ENCODE data around the gene STOM.

Gene STOM

DNA sequence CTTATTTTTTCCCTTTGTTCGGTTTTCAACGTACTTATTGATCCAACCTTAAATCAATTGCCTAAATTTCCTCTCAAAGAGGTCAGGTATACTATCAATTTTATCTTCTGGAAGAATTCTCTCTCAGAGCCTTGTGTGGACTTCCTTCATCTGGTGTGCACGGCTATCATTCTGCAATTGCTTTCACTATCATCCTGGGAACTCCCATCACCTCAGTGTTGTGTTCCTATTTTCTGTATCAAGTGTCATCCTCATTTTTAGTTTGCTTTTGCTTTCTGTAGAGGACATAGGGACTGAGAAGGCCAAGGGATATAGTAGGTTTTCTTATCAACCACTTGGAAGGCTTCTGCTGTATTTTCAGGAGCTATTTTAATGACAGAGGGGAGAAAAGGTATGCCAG is 11.3 kb downstream of the STOM start:
- H3K4me3 ChIP-seq (ENCODE audit: low read depth, low read length), result no peak overlapping the region
- TF ChIP-seq, protein P1, sequence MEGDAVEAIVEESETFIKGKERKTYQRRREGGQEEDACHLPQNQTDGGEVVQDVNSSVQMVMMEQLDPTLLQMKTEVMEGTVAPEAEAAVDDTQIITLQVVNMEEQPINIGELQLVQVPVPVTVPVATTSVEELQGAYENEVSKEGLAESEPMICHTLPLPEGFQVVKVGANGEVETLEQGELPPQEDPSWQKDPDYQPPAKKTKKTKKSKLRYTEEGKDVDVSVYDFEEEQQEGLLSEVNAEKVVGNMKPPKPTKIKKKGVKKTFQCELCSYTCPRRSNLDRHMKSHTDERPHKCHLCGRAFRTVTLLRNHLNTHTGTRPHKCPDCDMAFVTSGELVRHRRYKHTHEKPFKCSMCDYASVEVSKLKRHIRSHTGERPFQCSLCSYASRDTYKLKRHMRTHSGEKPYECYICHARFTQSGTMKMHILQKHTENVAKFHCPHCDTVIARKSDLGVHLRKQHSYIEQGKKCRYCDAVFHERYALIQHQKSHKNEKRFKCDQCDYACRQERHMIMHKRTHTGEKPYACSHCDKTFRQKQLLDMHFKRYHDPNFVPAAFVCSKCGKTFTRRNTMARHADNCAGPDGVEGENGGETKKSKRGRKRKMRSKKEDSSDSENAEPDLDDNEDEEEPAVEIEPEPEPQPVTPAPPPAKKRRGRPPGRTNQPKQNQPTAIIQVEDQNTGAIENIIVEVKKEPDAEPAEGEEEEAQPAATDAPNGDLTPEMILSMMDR (IDR thresholded peaks at IDR 0.05; ENCODE audit: borderline replicate concordance, insufficient read depth, low read depth, low read length), result no peak

DNA sequence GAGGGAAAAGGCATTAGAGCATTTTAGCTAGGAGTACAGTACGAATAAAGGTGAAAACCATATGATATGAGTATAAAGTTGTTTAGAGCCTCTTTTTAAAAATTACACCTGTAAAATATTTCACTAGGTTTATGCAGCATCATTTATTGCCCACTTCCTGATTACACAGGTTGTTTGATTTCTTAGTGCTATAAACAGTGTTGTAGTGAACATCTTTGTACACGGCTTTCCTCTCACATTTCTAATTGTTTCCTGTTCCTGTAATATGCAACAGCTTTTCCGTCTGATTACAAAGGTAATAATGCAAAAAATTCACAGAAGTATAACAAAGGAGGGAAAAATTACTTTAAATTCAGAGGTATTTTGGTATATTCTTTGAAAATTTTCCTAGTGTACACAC is 13.0 kb downstream of the STOM start:
- TF ChIP-seq, protein P1 (IDR thresholded peaks at IDR 0.05; ENCODE audit: borderline replicate concordance, insufficient read depth, low read depth, low read length), result no peak

GRCh38 chr9:121354762-121355161 is 15.3 kb downstream of the STOM start:
- TF ChIP-seq, protein P1 (IDR thresholded peaks at IDR 0.05; ENCODE audit: borderline replicate concordance, insufficient read depth, low read depth, low read length), result no peak
- H3K4me3 ChIP-seq (ENCODE audit: low read depth, low read length), result no peak overlapping the region

More for the DNA sequence above, 13.0 kb downstream of the STOM start:
- no peak overlapping the region for H3K4me3 ChIP-seq (ENCODE audit: low read depth, low read length)

DNA sequence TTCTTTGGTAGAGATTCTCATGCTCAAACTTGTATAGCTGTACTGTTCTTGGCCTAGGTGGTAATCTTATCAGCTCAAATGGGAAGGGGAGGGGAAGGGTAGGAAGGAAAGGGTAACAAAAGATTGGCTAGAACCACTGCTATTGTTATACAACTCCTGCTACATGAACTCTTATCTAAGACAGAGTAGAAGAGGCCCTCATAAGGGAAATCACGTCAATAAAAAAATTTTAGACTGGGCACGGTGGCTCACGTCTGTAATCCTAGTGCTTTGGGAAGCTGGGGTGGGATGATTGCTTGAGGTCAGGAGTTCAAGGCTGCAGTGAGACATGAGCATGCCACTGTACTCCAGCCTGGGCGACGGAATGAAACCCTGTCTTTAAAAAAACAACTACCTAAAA is 15.9 kb downstream of the STOM start:
- no peak overlapping the region for H3K4me3 ChIP-seq (ENCODE audit: low read depth, low read length)
- TF ChIP-seq, protein P1 (IDR thresholded peaks at IDR 0.05; ENCODE audit: borderline replicate concordance, insufficient read depth, low read depth, low read length), result no peak

DNA sequence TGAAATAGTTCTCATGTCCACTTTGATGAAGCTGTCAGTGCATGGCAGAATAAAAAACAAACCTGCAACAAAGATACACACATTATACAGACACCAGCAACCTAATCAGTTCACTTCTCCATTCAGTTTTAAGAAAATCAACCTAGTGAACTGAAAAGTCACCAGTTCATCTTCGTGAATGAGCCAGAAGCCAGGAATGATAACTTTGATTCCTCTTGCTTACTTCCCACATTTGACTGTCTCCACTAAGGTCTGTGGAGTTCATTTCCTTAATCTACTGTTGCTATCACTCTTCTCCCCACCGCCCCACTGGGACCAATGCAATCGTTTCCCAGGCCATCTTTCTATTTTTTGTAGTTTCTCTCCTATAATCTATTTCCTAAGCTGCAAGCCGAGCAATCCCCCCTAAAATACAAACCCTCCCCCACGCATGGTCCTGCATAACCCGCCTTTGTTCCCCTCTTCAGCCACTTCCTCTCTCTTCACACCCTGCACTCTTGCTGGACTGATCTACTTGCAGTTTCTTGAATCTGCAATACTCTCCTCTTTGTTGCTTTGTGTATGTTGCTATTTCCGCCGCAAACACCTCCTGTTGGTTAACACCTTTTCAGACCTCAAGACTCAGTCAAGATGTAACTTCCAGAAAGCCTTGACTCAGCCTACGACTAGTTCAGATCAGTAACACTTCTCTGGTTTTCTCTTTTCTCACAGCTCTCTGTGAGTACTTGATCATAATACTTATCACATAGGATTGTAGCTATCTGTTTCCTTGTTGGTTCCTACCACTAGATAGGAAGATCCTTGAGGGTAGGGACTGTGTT is 16.6 kb downstream of the STOM start:
- no peak overlapping the region for H3K4me3 ChIP-seq (ENCODE audit: low read depth, low read length)
- TF ChIP-seq, protein P1 (IDR thresholded peaks at IDR 0.05; ENCODE audit: borderline replicate concordance, insufficient read depth, low read depth, low read length), result no peak

DNA sequence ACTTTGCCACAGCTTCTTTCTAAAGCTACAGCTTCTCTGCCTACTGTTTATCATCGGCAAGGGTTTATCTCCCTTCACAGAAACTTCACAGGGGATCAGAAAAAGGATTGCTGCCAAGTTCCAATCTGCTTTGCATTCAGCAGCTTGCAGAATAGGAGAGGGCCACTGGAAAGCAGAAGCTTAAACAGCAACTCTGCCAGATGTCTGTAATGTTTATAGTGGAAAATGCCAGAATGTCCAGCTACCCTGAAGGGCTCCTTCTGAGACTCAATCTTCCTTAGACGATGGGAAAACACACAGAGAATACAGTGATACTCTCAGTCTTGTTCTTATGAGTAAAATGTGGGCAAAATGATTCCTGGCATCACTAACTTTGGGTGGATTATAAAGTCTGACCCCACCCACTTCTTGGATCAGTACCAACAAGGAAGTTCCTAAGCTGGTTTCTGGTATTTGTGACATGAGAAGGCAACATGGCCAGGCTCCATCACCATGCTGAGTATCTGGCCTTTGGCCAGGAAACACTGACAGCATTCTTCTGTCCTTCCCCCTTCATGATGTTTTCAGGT is 19.0 kb downstream of the STOM start:
- no peak overlapping the region for H3K4me3 ChIP-seq (ENCODE audit: low read depth, low read length)
- TF ChIP-seq, protein P1 (IDR thresholded peaks at IDR 0.05; ENCODE audit: borderline replicate concordance, insufficient read depth, low read depth, low read length), result no peak

- no peak overlapping the region for H3K4me3 ChIP-seq (ENCODE audit: low read depth, low read length)
- TF ChIP-seq, protein P1 (IDR thresholded peaks at IDR 0.05; ENCODE audit: borderline replicate concordance, insufficient read depth, low read depth, low read length), result no peak
Observed at GRCh38 chr9:121350036-121350435, 20.0 kb downstream of the STOM start.
